Sigmoid colon (tissue), 7 donors: ENCODE results near the gene LOXL3. TPM values are rescaled to one million over a fixed set of nuclear protein-coding genes. Genes with fewer than 3 reads are reported as not detected.

Experiments used
- DNase-seq: peaks from one replicate; pipeline ENCODE4 v3.0.0-alpha.2; 2019
- H3K27ac ChIP-seq, 4 donors: fragments of 200-600 bp; sonication (generic); one replicate each; pipeline ENCODE4 v1.5.1; 2016 to 2019; ENCODE audit warnings: mild to moderate bottlenecking in 1 of 4
- H3K27me3 ChIP-seq, 3 donors: fragments of 200-600 bp; sonication (generic); one replicate each; pipeline ENCODE4 v1.5.1; 2019; ENCODE audit warnings: mild to moderate bottlenecking in 1 of 3
- H3K36me3 ChIP-seq, 4 donors: fragments of 200-600 bp; sonication (generic); one replicate each; pipeline ENCODE4 v1.5.1; 2016 to 2019
- H3K4me1 ChIP-seq, 4 donors: fragments of 200-600 bp; sonication (generic); one replicate each; pipeline ENCODE4 v1.5.1; 2017 to 2019
- H3K4me3 ChIP-seq, 4 donors: fragments of 200-600 bp; sonication (generic); one replicate each; pipeline ENCODE4 v1.5.1; 2017 to 2019; ENCODE audit warnings: mild to moderate bottlenecking in 2 of 4, moderate library complexity in 1 of 4
- H3K9me3 ChIP-seq, 4 donors: fragments of 200-600 bp in 3 of 4; sonication (generic) in 3 of 4; one replicate each; pipeline versions ENCODE4 v1.5.1 to v1.6.1; 2013 to 2019
- EP300 ChIP-seq, 4 donors: sonication (generic); formaldehyde crosslinking; IDR thresholded peaks; one replicate each; pipeline ENCODE4 v1.6.1; 2017; ENCODE audit warnings: antibody characterized with exemption in 4 of 4
- POLR2A ChIP-seq, 2 donors: fragments of 450-650 bp; IDR thresholded peaks; one replicate each; pipeline ENCODE4 v1.6.1; 2016; ENCODE audit warnings: antibody characterized with exemption in 2 of 2, mild to moderate bottlenecking in 2 of 2, moderate library complexity in 2 of 2
- POLR2AphosphoS5 ChIP-seq, 4 donors: sonication (generic); formaldehyde crosslinking; IDR thresholded peaks; one replicate each; pipeline ENCODE4 v1.6.1; 2017; ENCODE audit warnings: antibody characterized with exemption in 4 of 4
- WGBS, 2 donors: extraction: QIAGEN DNeasy Blood & Tissue Kit; methylation state at CpG; one replicate each; pipeline ENCODE4 v1.1.7; 2013; 5-methylcytosine and 5-hydroxymethylcytosine counted together
- intact Hi-C: fragments of 100-400 bp; cut with DNase I; formaldehyde crosslinking; loops from one replicate; pipeline ENCODE4 v1.15.1; 2023
- polyA plus RNA-seq, 3 donors: library from polyadenylated mRNA; stranded (reverse); fragments of 200-250 nt; gene quantifications; one replicate each; pipeline ENCODE4 v1.2.3, GENCODE V29; 2013
- total RNA-seq, 4 donors: library from RNA; depleted of rRNA; stranded (reverse); fragments of >200 nt; gene quantifications; one replicate each; pipeline ENCODE4 v1.1.0, GENCODE V29; 2016
- TF ChIP-seq, protein P1 (sequence below), 4 experiments: fragments of 450-650 bp in 3 of 4; fragments of 200-600 bp in 1 of 4; IDR thresholded peaks; one replicate each; pipeline ENCODE4 v1.5.1; 2016 to 2019; ENCODE audit warnings: antibody characterized with exemption in 4 of 4, mild to moderate bottlenecking in 3 of 4, moderate library complexity in 2 of 4
- donor health status: healthy with polysubstance abuse.
- donor health status: Bipolar disorder and iron deficiency.
- donor health status: healthy.

Gene LOXL3
- total and polyA plus RNA-seq, 7 donors: 0.60 to 7.9 (median 5.4) TPM

DNA sequence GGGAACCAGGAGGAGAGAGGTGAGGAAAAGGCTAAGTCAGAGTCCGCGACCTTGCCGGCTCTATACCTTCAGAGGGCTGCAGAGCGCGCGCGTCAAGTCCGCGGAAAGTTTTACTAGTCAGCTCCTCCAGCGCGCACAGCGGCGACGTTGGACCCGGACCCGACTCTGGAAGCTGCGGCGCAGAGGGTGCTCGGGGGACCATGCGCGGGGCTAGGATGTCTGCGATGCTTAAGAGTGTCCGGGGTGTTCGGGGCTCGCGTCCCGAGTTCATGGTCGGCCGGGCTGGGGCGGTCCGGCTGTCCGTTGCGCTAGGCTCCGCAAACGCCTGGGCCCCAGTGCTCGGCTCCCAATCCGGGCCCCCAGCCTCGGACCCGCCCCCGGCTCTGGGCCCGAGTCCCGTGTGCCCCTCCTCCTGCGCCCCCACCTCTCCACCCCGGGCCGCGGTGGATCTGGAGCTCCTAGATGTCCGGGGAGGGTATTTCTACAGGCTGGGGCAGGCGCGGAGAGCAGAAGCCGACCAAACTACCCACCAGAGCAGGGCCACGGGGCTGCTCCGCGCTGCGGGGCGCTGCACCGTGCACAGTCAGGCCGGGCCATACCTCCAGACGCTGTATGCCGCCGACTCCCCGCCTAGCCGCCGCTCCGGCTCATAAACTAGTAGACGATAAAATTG, 54.3 kb downstream of the LOXL3 start, which contains the start of gene LBX2:
Gene LBX2, minus strand, starts transcription at position 337 of the 673 bp plus-strand sequence. Its CDS starts 66 bp downstream, at position 271.
- intact Hi-C loops: no loop called here
- Histone ChIP-seq H3K27ac (no peak within 1 kb of the TSS), H3K36me3 (peaks cover 0 to 2% (median 0%) of the 10 kb centered on the region in 4 donors), H3K4me3 (peak within 1 kb of the TSS in 2 of 4 donors; percentile 36 to 44), H3K9me3 (no peaks in the 10 kb centered on the region), H3K27me3 (peaks cover 49 to 78% (median 55%) of the 10 kb centered on the region in 3 donors), H3K4me1 (peaks cover 0 to 45% (median 39%) of the 10 kb centered on the region in 4 donors)
- DNase-seq: no peak
- 2 to 3% methylated on average over 65 of the region's 65 CpGs for WGBS, 2 donors
- TF ChIP-seq, protein P1, sequence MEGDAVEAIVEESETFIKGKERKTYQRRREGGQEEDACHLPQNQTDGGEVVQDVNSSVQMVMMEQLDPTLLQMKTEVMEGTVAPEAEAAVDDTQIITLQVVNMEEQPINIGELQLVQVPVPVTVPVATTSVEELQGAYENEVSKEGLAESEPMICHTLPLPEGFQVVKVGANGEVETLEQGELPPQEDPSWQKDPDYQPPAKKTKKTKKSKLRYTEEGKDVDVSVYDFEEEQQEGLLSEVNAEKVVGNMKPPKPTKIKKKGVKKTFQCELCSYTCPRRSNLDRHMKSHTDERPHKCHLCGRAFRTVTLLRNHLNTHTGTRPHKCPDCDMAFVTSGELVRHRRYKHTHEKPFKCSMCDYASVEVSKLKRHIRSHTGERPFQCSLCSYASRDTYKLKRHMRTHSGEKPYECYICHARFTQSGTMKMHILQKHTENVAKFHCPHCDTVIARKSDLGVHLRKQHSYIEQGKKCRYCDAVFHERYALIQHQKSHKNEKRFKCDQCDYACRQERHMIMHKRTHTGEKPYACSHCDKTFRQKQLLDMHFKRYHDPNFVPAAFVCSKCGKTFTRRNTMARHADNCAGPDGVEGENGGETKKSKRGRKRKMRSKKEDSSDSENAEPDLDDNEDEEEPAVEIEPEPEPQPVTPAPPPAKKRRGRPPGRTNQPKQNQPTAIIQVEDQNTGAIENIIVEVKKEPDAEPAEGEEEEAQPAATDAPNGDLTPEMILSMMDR (IDR thresholded peaks at IDR 0.05): no peak
- TF ChIP-seq POLR2A (IDR thresholded peaks at IDR 0.05) (no peak), EP300 (IDR thresholded peaks at IDR 0.05) (no peak), POLR2AphosphoS5 (IDR thresholded peaks at IDR 0.05) (no peak)

DNA sequence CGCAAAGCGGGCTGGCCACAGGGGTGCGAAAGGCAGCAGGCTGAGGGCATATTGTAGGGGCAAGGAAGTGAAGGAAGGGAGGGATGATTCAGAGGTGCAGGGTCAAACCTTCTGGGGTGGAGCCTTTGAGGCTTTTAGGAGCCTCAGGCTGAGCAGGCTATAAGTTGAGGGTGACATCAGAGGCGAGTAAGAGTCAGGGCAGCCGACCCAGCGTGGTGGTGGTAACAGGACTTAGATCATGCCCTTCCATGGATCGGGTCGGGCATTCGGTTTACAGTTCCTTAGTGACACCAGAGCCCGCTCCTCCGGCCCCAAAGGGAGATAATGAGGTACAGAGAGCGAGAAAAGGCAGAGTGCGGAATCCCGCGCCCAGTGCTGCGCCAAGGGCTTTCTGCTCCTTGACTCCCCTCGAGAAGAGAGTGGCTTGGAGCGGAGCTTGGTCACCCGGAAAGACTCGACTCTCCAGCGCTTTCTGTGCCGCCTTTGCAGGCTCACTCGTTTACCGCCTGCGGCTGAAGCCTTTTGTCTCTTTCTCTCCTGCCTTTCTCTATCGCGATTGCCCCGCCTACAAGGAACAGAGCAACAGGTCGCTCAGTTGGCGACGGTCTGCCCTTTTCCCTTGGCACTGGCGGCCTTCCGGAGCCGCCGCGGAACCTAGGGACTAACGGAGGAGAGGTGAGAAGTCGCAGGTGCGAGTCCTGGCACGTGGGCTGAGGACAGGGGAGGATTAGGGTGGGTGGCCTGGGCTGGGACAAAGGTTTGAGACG, 55.1 kb downstream of the LOXL3 start:
- H3K4me1 ChIP-seq: peaks cover 0 to 45% (median 38%) of the 10 kb centered on the region in 4 donors
- WGBS, 2 donors: 1% methylated on average over 41 of the region's 41 CpGs
- H3K36me3 ChIP-seq: peaks cover 0 to 8% (median 0%) of the 10 kb centered on the region in 4 donors
- no peak for DNase-seq
- peak overlapping the region in 2 of 4 donors; percentile 36 to 44 for H3K4me3 ChIP-seq
- no peak overlapping the region for H3K27ac ChIP-seq
- intact Hi-C loops: no loop called here
- H3K9me3 ChIP-seq: no peaks in the 10 kb centered on the region
- peaks cover 49 to 71% (median 55%) of the 10 kb centered on the region in 3 donors for H3K27me3 ChIP-seq
- no peak for TF ChIP-seq EP300 (IDR thresholded peaks at IDR 0.05)
- no peak for TF ChIP-seq POLR2A (IDR thresholded peaks at IDR 0.05)
- no peak for TF ChIP-seq POLR2AphosphoS5 (IDR thresholded peaks at IDR 0.05)
- TF ChIP-seq, protein P1 (IDR thresholded peaks at IDR 0.05): no peak

DNA sequence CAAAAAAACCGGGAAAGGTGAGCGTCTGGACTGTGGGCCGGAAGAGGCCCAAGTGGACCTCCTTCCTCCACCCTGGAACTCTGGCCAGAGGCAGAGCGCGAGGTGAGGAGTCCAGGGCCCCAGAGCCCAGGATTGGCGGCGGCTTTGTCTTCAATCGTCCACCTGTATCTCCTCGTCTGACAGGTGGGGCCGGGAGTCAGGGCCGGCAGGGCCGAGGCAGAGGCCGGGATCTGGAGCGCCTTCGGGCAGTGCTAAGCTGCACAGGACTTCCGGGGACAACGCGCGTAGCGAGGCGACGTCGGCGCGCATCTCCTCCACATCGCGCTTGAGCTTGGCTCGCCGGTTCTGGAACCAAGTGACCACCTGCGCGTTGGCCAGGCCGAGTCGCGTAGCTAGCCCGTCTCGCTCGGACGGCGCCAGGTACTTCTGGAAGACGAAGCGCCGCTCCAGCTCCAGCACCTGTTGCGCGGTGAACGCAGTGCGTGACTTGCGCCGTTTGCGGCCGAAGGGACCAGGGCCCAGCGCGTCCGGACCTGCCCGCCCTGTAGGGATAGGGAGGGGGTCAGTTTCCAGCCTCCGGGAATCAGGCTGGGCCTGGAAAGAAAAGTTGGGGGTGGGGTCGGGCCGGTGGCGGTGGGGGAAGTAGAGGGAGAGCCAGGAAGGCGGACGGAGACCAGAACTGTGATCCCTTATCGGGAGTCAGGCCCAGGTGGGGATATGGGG, 55.8 kb downstream of the LOXL3 start:
- no peak overlapping the region for H3K27ac ChIP-seq
- no peak for DNase-seq
- peaks cover 49 to 64% (median 54%) of the 10 kb centered on the region in 3 donors for H3K27me3 ChIP-seq
- peaks cover 0 to 16% (median 4%) of the 10 kb centered on the region in 4 donors for H3K36me3 ChIP-seq
- H3K9me3 ChIP-seq: no peaks in the 10 kb centered on the region
- peaks cover 0 to 38% (median 34%) of the 10 kb centered on the region in 4 donors for H3K4me1 ChIP-seq
- peak in 3 of 4 donors; percentile 5 to 58 (median 34) for TF ChIP-seq POLR2AphosphoS5 (IDR thresholded peaks at IDR 0.05)
- TF ChIP-seq, protein P1 (IDR thresholded peaks at IDR 0.05): no peak
- TF ChIP-seq POLR2A (IDR thresholded peaks at IDR 0.05): no peak
- no peak for TF ChIP-seq EP300 (IDR thresholded peaks at IDR 0.05)
- intact Hi-C loops: no loop called here
- WGBS, 2 donors: 3 to 4% methylated on average over 61 of the region's 61 CpGs
- peak overlapping the region in 3 of 4 donors; percentile 2 to 44 (median 36) for H3K4me3 ChIP-seq

DNA sequence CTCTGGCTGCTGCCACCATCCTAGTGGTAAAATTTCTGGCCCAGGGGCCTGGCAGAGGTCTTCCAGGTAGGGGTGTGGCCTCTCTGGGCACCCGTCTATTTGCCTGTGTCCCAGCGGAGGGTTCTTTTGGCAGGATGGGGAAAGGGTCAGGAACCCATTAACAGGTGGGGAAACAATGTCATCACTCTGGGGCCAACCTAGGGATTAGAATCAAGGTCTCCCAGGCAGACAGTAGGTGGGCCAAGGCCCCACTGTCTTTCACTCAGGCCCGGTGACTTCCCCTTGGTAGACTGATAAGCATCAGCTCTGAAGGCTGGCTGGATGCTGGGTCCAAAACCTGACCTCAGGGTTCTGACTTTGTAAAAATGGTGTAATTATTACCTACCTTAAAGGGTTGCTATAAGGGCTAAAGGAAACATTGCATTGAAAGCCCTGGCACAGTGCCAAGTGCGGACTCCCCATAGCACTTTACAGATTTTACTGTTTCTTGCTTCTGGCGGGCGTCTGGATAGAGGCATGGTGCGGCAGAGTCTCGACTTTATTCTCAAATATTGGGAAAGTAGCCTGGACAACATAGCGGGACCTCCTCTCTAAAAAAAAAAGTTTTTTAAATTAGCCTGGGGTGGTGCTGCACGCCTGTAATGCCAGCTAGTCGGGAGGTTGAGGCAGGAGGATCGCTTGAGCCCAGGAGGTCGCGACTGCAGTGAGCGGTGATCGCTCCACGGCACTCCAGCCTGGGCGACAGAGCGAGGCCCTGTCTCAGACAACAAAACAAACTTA, 56.6 kb downstream of the LOXL3 start:
- WGBS, 2 donors: 65 to 77% methylated on average over 19 of the region's 19 CpGs
- TF ChIP-seq POLR2A (IDR thresholded peaks at IDR 0.05) (no peak), POLR2AphosphoS5 (IDR thresholded peaks at IDR 0.05) (no peak), EP300 (IDR thresholded peaks at IDR 0.05) (no peak)
- TF ChIP-seq, protein P1 (IDR thresholded peaks at IDR 0.05): no peak
- Histone ChIP-seq H3K4me3 (peak overlapping the region in 2 of 4 donors; percentile 36 to 44), H3K27ac (no peak overlapping the region), H3K9me3 (no peaks in the 10 kb centered on the region), H3K4me1 (peaks cover 0 to 30% (median 26%) of the 10 kb centered on the region in 4 donors), H3K27me3 (peaks cover 42 to 56% (median 47%) of the 10 kb centered on the region in 3 donors), H3K36me3 (peaks cover 0 to 23% (median 11%) of the 10 kb centered on the region in 4 donors)
- DNase-seq: no peak
- intact Hi-C loops: no loop called here
